HepG2 (cell line): ENCODE data around the gene NEBL.

Experiments
- CEBPB ChIP-seq: IDR thresholded peaks from 2 replicates; pipeline ENCODE4 v1.6.1; 2011; ENCODE audit warnings: low read depth, low read length, improper control_type of control experiment, borderline replicate concordance
- CTCF ChIP-seq: sonication (generic); formaldehyde crosslinking; IDR thresholded peaks from 2 replicates; pipeline ENCODE4 v1.5.0; 2020; ENCODE audit warnings: mild to moderate bottlenecking, missing genetic modification reagents, moderate library complexity
- DR1 ChIP-seq: sonication (generic); formaldehyde crosslinking; IDR thresholded peaks from 2 replicates; pipeline ENCODE4 v1.8.0; 2021; ENCODE audit warnings: mild to moderate bottlenecking, missing genetic modification reagents, inconsistent platforms
- HDAC2 ChIP-seq: sonication (generic); formaldehyde crosslinking; IDR thresholded peaks from 2 replicates; pipeline ENCODE4 v1.4.0; 2020; ENCODE audit warnings: missing genetic modification reagents
- KAT7 ChIP-seq: IDR thresholded peaks from 2 replicates; pipeline ENCODE4 v1.6.1; 2018; ENCODE audit warnings: borderline replicate concordance, missing compliant biosample characterization
- MAFF ChIP-seq: IDR thresholded peaks from 2 replicates; pipeline ENCODE4 v1.6.1; 2011; ENCODE audit warnings: low read depth, low read length, improper control_type of control experiment
- MAZ ChIP-seq, 2 experiments: sonication (generic) in 1 of 2; formaldehyde crosslinking in 1 of 2; IDR thresholded peaks; 2 replicates each; pipeline versions ENCODE4 v1.5.0 to v1.6.1; 2012 to 2020; ENCODE audit warnings: low read depth in 2 of 2, mild to moderate bottlenecking in 2 of 2, borderline replicate concordance in 1 of 2, improper control_type of control experiment in 1 of 2, low read length in 1 of 2, missing genetic modification reagents in 1 of 2, moderate library complexity in 1 of 2
- NCOA2 ChIP-seq: sonication (generic); formaldehyde crosslinking; IDR thresholded peaks from 2 replicates; pipeline ENCODE4 v1.8.0; 2022; ENCODE audit warnings: inconsistent platforms
- POLR2A ChIP-seq, 2 experiments: IDR thresholded peaks; 2 replicates each; pipeline ENCODE4 v1.6.1; 2011; ENCODE audit warnings: low read depth in 2 of 2, low read length in 2 of 2, mild to moderate bottlenecking in 1 of 2, moderate library complexity in 1 of 2; ENCODE audit not compliant: insufficient read depth in 1 of 2
- TBP ChIP-seq: sonication (generic); formaldehyde crosslinking; IDR thresholded peaks from 2 replicates; pipeline ENCODE4 v1.5.0; 2020; ENCODE audit warnings: missing genetic modification reagents
- ZBTB38 ChIP-seq: sonication (generic); formaldehyde crosslinking; IDR thresholded peaks from 2 replicates; pipeline ENCODE4 v1.5.1; 2020; ENCODE audit warnings: mild to moderate bottlenecking, missing genetic modification reagents
- ZNF883 ChIP-seq: sonication (generic); formaldehyde crosslinking; IDR thresholded peaks from 2 replicates; pipeline ENCODE4 v1.5.1; 2020; ENCODE audit warnings: mild to moderate bottlenecking, missing genetic modification reagents; ENCODE audit errors: not compliant biosample characterization
- TF ChIP-seq, protein P1 (sequence below): IDR thresholded peaks from 2 replicates; pipeline ENCODE4 v1.6.1; 2016; ENCODE audit warnings: low read depth, missing genetic modification reagents, missing compliant biosample characterization
- TF ChIP-seq, protein P2 (sequence below): sonication (generic); formaldehyde crosslinking; IDR thresholded peaks from 2 replicates; pipeline ENCODE4 v1.8.0; 2022; ENCODE audit warnings: missing genetic modification reagents, mild to moderate bottlenecking, borderline replicate concordance

DNA sequence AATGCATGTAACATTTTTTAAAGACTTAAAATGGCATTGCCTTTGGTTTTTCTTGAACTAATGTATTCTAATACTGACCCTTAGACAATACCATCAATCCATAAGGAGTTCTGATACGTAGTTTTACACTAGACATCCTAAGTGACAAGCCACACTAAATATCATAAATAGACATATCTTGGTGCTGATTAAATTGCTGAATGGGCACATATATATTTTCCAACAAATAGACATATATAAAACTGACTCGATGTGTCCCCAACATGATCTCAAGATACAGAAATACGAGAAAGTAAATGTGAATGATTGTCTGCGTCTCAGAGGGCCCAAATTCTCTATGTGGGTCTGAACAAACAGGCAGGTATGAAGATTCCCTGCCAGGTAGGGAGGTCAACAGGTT is 99.8 kb downstream of the NEBL start:
- TF ChIP-seq CTCF (no peak), ZBTB38 (CRISPR knock-in tag) (no peak), DR1 (CRISPR knock-in tag) (no peak), MAZ (IDR thresholded peaks at IDR 0.05; ENCODE audit: borderline replicate concordance, low read depth, low read length) (no peak), MAZ (CRISPR knock-in tag; IDR thresholded peaks at IDR 0.05; ENCODE audit: low read depth) (no peak), TBP (CRISPR knock-in tag) (no peak), ZNF883 (CRISPR knock-in tag) (no peak), KAT7 (no peak), HDAC2 (CRISPR knock-in tag) (no peak), CEBPB (no peak), POLR2A (IDR thresholded peaks at IDR 0.05; ENCODE audit: insufficient read depth in 1 of 2, low read depth in 2 of 2, low read length in 2 of 2) (no peak), NCOA2 (CRISPR knock-in tag) (no peak), MAFF (peak; percentile 81)
- TF ChIP-seq, protein P1, sequence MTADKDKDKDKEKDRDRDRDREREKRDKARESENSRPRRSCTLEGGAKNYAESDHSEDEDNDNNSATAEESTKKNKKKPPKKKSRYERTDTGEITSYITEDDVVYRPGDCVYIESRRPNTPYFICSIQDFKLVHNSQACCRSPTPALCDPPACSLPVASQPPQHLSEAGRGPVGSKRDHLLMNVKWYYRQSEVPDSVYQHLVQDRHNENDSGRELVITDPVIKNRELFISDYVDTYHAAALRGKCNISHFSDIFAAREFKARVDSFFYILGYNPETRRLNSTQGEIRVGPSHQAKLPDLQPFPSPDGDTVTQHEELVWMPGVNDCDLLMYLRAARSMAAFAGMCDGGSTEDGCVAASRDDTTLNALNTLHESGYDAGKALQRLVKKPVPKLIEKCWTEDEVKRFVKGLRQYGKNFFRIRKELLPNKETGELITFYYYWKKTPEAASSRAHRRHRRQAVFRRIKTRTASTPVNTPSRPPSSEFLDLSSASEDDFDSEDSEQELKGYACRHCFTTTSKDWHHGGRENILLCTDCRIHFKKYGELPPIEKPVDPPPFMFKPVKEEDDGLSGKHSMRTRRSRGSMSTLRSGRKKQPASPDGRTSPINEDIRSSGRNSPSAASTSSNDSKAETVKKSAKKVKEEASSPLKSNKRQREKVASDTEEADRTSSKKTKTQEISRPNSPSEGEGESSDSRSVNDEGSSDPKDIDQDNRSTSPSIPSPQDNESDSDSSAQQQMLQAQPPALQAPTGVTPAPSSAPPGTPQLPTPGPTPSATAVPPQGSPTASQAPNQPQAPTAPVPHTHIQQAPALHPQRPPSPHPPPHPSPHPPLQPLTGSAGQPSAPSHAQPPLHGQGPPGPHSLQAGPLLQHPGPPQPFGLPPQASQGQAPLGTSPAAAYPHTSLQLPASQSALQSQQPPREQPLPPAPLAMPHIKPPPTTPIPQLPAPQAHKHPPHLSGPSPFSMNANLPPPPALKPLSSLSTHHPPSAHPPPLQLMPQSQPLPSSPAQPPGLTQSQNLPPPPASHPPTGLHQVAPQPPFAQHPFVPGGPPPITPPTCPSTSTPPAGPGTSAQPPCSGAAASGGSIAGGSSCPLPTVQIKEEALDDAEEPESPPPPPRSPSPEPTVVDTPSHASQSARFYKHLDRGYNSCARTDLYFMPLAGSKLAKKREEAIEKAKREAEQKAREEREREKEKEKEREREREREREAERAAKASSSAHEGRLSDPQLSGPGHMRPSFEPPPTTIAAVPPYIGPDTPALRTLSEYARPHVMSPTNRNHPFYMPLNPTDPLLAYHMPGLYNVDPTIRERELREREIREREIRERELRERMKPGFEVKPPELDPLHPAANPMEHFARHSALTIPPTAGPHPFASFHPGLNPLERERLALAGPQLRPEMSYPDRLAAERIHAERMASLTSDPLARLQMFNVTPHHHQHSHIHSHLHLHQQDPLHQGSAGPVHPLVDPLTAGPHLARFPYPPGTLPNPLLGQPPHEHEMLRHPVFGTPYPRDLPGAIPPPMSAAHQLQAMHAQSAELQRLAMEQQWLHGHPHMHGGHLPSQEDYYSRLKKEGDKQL = no peak
- TF ChIP-seq, protein P2, sequence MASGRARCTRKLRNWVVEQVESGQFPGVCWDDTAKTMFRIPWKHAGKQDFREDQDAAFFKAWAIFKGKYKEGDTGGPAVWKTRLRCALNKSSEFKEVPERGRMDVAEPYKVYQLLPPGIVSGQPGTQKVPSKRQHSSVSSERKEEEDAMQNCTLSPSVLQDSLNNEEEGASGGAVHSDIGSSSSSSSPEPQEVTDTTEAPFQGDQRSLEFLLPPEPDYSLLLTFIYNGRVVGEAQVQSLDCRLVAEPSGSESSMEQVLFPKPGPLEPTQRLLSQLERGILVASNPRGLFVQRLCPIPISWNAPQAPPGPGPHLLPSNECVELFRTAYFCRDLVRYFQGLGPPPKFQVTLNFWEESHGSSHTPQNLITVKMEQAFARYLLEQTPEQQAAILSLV (CRISPR knock-in tag) = no peak
